ENCODE measurements around the gene NASP. TPM values are rescaled to one million over a fixed set of nuclear protein-coding genes. Genes with fewer than 3 reads are reported as not detected.
"Not testable (repeated sequence)": the region's sequence is repeated elsewhere in the genome, so short reads cannot be mapped to it uniquely, and the experiment has no call there.

The NASP gene
- total RNA-seq, 4 donors from 2014 or later = 44.3 to 79.7 (median 54.2) TPM

GRCh38 chr1:45589861-45590260 lies 6.0 kb downstream of the NASP start:
- 33 to 43% methylated on average over 1 of the region's 1 CpG for WGBS, 2 donors (ENCODE audit: low coverage in 1 of 2)
- Histone ChIP-seq H3K27me3 (no peaks in the 10 kb centered on the region), H3K9me3 (no peaks in the 10 kb centered on the region), H3K36me3 (peaks cover 0 to 36% of the 10 kb centered on the region in 2 donors), H3K27ac (no peak overlapping the region), H3K4me1 (peaks cover 0 to 52% (median 9%) of the 10 kb centered on the region in 3 donors), H3K4me3 (no peak overlapping the region)
- no peak for ATAC-seq
- TF ChIP-seq POLR2AphosphoS5 (IDR thresholded peaks at IDR 0.05) = no peak

GRCh38 chr1:45594412-45594811 lies 10.6 kb downstream of the NASP start:
- Histone ChIP-seq H3K9me3 (no peaks in the 10 kb centered on the region), H3K4me1 (peaks cover 0 to 24% (median 0%) of the 10 kb centered on the region in 3 donors), H3K4me3 (no peak overlapping the region), H3K27me3 (no peaks in the 10 kb centered on the region), H3K27ac (no peak overlapping the region), H3K36me3 (peaks cover 0 to 52% of the 10 kb centered on the region in 2 donors)
- TF ChIP-seq POLR2A (IDR thresholded peaks at IDR 0.05) = no peak
- TF ChIP-seq POLR2AphosphoS5 (IDR thresholded peaks at IDR 0.05) = no peak
- no peak for TF ChIP-seq CTCF (IDR thresholded peaks at IDR 0.05)
- no peak for TF ChIP-seq EP300 (IDR thresholded peaks at IDR 0.05)
- no peak for ATAC-seq
- WGBS, 2 donors (ENCODE audit: low coverage in 1 of 2) = 77 to 84% methylated on average over 2 to 4 of the region's 4 CpGs

GRCh38 chr1:45596765-45597164 lies 12.9 kb downstream of the NASP start:
- not testable (repeated sequence) for H3K27me3 ChIP-seq, H3K4me3 ChIP-seq, H3K9me3 ChIP-seq, H3K4me1 ChIP-seq, ATAC-seq, H3K27ac ChIP-seq
- H3K36me3 ChIP-seq = peaks cover 0 to 47% of the 10 kb centered on the region in 2 donors
- WGBS, 2 donors (ENCODE audit: low coverage in 1 of 2) = 92 to 95% methylated on average over 5 to 6 of the region's 8 CpGs

- Histone ChIP-seq H3K4me3 (no peak overlapping the region), H3K36me3 (peaks cover 0 to 54% of the 10 kb centered on the region in 2 donors), H3K27me3 (no peaks in the 10 kb centered on the region), H3K27ac (no peak overlapping the region), H3K4me1 (peaks cover 0 to 17% (median 0%) of the 10 kb centered on the region in 3 donors), H3K9me3 (no peaks in the 10 kb centered on the region)
- WGBS, 2 donors (ENCODE audit: low coverage in 1 of 2) = 78 to 92% methylated on average over 2 of the region's 2 CpGs
- ATAC-seq = no peak
- TF ChIP-seq POLR2A (IDR thresholded peaks at IDR 0.05) (no peak), EP300 (IDR thresholded peaks at IDR 0.05) (no peak), CTCF (IDR thresholded peaks at IDR 0.05) (no peak), POLR2AphosphoS5 (IDR thresholded peaks at IDR 0.05) (no peak)
Observed at GRCh38 chr1:45604239-45604638, 20.4 kb downstream of the NASP start.

- peaks cover 0 to 17% (median 0%) of the 10 kb centered on the region in 3 donors for H3K4me1 ChIP-seq
- H3K27ac ChIP-seq = peak overlapping the region in 1 of 4 donors; percentile 6
- no peaks in the 10 kb centered on the region for H3K27me3 ChIP-seq
- WGBS, 2 donors (ENCODE audit: low coverage in 1 of 2) = 61 to 73% methylated on average over 5 to 6 of the region's 6 CpGs
- no peak overlapping the region for H3K4me3 ChIP-seq
- ATAC-seq = no peak
- no peaks in the 10 kb centered on the region for H3K9me3 ChIP-seq
- TF ChIP-seq EP300 (IDR thresholded peaks at IDR 0.05) (no peak), CTCF (IDR thresholded peaks at IDR 0.05) (no peak), POLR2AphosphoS5 (IDR thresholded peaks at IDR 0.05) (no peak), POLR2A (IDR thresholded peaks at IDR 0.05) (no peak)
- H3K36me3 ChIP-seq = peaks cover 0 to 74% of the 10 kb centered on the region in 2 donors
Observed at GRCh38 chr1:45607404-45608074, 23.7 kb downstream of the NASP start.

Data from gastroesophageal sphincter (tissue), 4 donors.